ENCODE measurements around the gene CRYZ. TPM values are rescaled to one million over a fixed set of nuclear protein-coding genes. Genes with fewer than 3 reads are reported as not detected.

Gene CRYZ
- polyA plus RNA-seq, 1 of the 3 experiments (the other 2 are of a cell fraction) = 57.2 TPM

DNA sequence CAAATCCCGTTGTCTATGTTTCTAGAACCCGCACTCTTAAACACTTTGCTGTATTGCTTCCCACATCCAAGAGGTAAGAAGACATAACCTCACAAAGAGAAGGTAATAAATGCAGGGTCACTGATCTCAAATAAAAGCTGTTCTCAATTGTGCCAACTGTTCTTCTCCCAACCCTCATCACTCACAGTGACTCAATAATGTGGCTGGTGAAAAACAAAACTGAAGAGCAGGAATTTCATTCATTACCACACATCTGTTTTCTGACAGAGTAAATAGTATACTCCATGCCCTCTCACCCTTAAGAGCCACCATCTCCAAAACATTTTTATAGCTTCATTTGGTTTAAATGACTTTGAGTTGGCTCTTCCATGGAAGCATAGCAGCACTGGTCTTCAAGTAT, 53.0 kb downstream of the CRYZ start (continued):
- TF ChIP-seq, protein P1, sequence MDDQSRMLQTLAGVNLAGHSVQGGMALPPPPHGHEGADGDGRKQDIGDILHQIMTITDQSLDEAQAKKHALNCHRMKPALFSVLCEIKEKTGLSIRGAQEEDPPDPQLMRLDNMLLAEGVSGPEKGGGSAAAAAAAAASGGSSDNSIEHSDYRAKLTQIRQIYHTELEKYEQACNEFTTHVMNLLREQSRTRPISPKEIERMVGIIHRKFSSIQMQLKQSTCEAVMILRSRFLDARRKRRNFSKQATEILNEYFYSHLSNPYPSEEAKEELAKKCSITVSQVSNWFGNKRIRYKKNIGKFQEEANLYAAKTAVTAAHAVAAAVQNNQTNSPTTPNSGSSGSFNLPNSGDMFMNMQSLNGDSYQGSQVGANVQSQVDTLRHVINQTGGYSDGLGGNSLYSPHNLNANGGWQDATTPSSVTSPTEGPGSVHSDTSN (IDR thresholded peaks at IDR 0.05) = no peak
- no peak for TF ChIP-seq RXRA (IDR thresholded peaks at IDR 0.05; ENCODE audit: borderline replicate concordance, low read depth)
- no peak for TF ChIP-seq CHD2 (IDR thresholded peaks at IDR 0.05; ENCODE audit: low read length, partially characterized antibody)
- TF ChIP-seq, protein P2, sequence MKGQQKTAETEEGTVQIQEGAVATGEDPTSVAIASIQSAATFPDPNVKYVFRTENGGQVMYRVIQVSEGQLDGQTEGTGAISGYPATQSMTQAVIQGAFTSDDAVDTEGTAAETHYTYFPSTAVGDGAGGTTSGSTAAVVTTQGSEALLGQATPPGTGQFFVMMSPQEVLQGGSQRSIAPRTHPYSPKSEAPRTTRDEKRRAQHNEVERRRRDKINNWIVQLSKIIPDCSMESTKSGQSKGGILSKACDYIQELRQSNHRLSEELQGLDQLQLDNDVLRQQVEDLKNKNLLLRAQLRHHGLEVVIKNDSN (IDR thresholded peaks at IDR 0.05; ENCODE audit: borderline replicate concordance, low read depth) = no peak
- TF ChIP-seq ELF1 (IDR thresholded peaks at IDR 0.05) = no peak

DNA sequence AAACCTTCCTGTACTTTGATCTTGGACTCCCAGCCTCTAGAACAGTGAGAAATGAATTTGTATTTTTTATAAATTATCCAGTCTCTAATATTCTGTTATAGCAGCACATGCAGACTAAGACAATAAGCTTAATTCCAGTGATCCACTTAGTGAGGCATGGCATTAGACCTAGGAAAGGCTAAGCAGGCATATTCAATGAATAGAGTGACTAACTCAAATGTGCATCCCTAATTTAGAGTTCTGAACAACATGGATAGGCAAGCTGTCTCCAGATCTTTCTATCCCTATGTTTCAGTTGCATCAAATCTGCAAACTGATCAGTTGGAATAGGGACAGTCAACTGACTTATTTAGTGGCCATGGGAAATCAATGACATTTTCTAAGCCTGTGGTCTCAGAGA, 54.9 kb downstream of the CRYZ start:
- no peak overlapping the region for H3K4me2 ChIP-seq
- no peak overlapping the region for H3K9ac ChIP-seq
- no peaks in the 10 kb centered on the region for H3K36me3 ChIP-seq (replicated peaks in 1 of 2; ENCODE audit: control insufficient read depth in 1 of 2, insufficient read depth in 2 of 2, low read length in 1 of 2)
- H3F3A ChIP-seq (replicated peaks; ENCODE audit: insufficient read depth) = no peaks in the 10 kb centered on the region
- no peaks in the 10 kb centered on the region for H3K4me1 ChIP-seq (ENCODE audit: control insufficient read depth in 1 of 2, insufficient read depth in 2 of 2, low read depth in 1 of 2, low read length in 1 of 2)
- no peak overlapping the region for H3K4me3 ChIP-seq (ENCODE audit: low read depth in 2 of 2, low read length in 1 of 2)
- ChIA-PET POLR2A (no interaction called here), CTCF (no interaction called here)
- H3K9me2 ChIP-seq = no peaks in the 10 kb centered on the region
- no peaks in the 10 kb centered on the region for H3K9me3 ChIP-seq
- no peak overlapping the region for H2AFZ ChIP-seq (ENCODE audit: low read depth)
- no peaks in the 10 kb centered on the region; the same call in 1 of the 2 replicates for H3K27me3 ChIP-seq (ENCODE audit: insufficient read depth)
- no peak overlapping the region for H3K27ac ChIP-seq (ENCODE audit: low read depth in 2 of 2, low read length in 1 of 2)
- DNase-seq = no peak
- TF ChIP-seq RXRA (IDR thresholded peaks at IDR 0.05; ENCODE audit: borderline replicate concordance, low read depth) (no peak), RFX5 (IDR thresholded peaks at IDR 0.05; ENCODE audit: low read length) (no peak), TCF12 (IDR thresholded peaks at IDR 0.05) (no peak), FOXJ3 (CRISPR knock-in tag; IDR thresholded peaks at IDR 0.05) (no peak), YY1 (IDR thresholded peaks at IDR 0.05; ENCODE audit: low read depth) (no peak)
- no peaks in the 10 kb centered on the region for H4K20me1 ChIP-seq (ENCODE audit: insufficient read depth)
- no peaks in the 10 kb centered on the region for H3K79me2 ChIP-seq (ENCODE audit: insufficient read depth)

DNA sequence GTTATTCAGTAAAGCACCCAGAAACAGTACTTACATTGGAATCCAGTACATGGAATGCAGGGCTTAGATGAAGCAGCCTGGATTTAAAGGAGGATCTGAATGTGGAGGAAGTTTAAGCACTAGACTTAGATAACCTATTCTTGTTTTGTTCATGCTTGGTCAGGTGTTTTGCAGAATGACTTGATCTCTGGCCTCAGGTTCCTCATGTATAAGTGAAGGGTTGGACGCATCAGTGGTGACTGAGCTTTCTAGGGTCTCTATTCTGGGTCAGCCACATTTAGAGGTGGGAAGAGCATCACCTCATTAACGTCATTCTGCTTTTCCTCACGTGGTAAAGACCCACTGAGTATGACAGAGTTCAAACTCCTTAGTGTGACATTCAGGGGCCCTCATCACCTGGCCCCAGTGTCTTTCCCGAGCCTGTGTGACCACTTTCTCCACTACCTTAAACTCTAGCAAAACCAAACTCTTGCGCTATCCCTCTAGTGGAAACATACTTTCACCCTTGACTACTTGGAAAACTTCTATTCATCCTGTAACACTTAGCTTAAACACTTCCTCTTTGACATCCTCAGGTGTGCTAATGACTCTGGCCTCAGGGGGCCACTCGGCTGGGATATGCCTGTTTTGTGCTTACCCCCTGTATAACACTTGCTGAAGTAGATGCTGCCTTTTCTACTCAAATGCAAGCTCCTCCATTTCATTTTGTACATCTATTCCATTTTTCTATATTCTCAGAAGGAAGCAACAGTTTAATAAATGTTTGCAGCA, 58.4 kb downstream of the CRYZ start:
- TF ChIP-seq, protein P3, sequence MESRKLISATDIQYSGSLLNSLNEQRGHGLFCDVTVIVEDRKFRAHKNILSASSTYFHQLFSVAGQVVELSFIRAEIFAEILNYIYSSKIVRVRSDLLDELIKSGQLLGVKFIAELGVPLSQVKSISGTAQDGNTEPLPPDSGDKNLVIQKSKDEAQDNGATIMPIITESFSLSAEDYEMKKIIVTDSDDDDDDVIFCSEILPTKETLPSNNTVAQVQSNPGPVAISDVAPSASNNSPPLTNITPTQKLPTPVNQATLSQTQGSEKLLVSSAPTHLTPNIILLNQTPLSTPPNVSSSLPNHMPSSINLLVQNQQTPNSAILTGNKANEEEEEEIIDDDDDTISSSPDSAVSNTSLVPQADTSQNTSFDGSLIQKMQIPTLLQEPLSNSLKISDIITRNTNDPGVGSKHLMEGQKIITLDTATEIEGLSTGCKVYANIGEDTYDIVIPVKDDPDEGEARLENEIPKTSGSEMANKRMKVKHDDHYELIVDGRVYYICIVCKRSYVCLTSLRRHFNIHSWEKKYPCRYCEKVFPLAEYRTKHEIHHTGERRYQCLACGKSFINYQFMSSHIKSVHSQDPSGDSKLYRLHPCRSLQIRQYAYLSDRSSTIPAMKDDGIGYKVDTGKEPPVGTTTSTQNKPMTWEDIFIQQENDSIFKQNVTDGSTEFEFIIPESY (IDR thresholded peaks at IDR 0.05; ENCODE audit: borderline replicate concordance, low read depth) = no peak
- TF ChIP-seq EZH2phosphoT487 (IDR thresholded peaks at IDR 0.05; ENCODE audit: borderline replicate concordance, low read depth) = no peak
- no peak for TF ChIP-seq CHD2 (IDR thresholded peaks at IDR 0.05; ENCODE audit: low read length, partially characterized antibody)
- Histone ChIP-seq H3K4me1 (ENCODE audit: control insufficient read depth in 1 of 2, insufficient read depth in 2 of 2, low read depth in 1 of 2, low read length in 1 of 2) (no peaks in the 10 kb centered on the region), H2AFZ (ENCODE audit: low read depth) (no peak overlapping the region), H3K36me3 (replicated peaks in 1 of 2; ENCODE audit: control insufficient read depth in 1 of 2, insufficient read depth in 2 of 2, low read length in 1 of 2) (no peaks in the 10 kb centered on the region), H3F3A (replicated peaks; ENCODE audit: insufficient read depth) (no peaks in the 10 kb centered on the region), H3K4me3 (ENCODE audit: low read depth in 2 of 2, low read length in 1 of 2) (no peak overlapping the region), H4K20me1 (ENCODE audit: insufficient read depth) (no peaks in the 10 kb centered on the region), H3K4me2 (no peak overlapping the region), H3K9ac (no peak overlapping the region), H3K9me3 (no peaks in the 10 kb centered on the region), H3K27ac (ENCODE audit: low read depth in 2 of 2, low read length in 1 of 2) (no peak overlapping the region), H3K27me3 (ENCODE audit: insufficient read depth) (no peaks in the 10 kb centered on the region; the same call in 1 of the 2 replicates), H3K9me2 (no peaks in the 10 kb centered on the region), H3K79me2 (ENCODE audit: insufficient read depth) (no peaks in the 10 kb centered on the region)
- 69% methylated on average over 6 of the region's 6 CpGs for WGBS (ENCODE audit: low lambda C conversion rate)
- DNase-seq = no peak
- POLR2A ChIA-PET = no interaction called here
- CTCF ChIA-PET = interaction anchor here (0.5 to 1.7 kb wide), 4 partner anchors 15 to 171 kb away, joined by 4 to 5 read pairs (median 4); partner anchors contain the start of genes CRYZ and TYW3
